CD14-positive monocyte (primary cell): ENCODE results near the gene SFMBT2. TPM values are rescaled to one million over a fixed set of nuclear protein-coding genes. Genes with fewer than 3 reads are reported as not detected.

Source experiments
- DNase-seq, 3 donors: peaks; one replicate each; pipeline ENCODE4 v3.0.0-alpha.2; 2011 to 2022
- H2AFZ ChIP-seq: 2 replicates; pipeline ENCODE4 v1.6.0; 2012; ENCODE audit warnings: mild to moderate bottlenecking, low read depth, low read length, inconsistent platforms; ENCODE audit not compliant: insufficient read depth, poor library complexity, severe bottlenecking
- H3K27ac ChIP-seq, 2 donors: 1 replicate in 1 of 2; 2 replicates in 1 of 2; pipeline ENCODE4 v1.5.1; 2012 to 2013; ENCODE audit warnings: low read length in 2 of 2, control low read depth in 1 of 2, inconsistent platforms in 1 of 2, low read depth in 1 of 2, mild to moderate bottlenecking in 1 of 2
- H3K27me3 ChIP-seq, 2 donors: one replicate each; pipeline versions ENCODE4 v1.6.0 to v1.6.1; 2011 to 2013; ENCODE audit warnings: low read length in 2 of 2; ENCODE audit not compliant: control insufficient read depth in 2 of 2, insufficient read depth in 2 of 2
- H3K36me3 ChIP-seq, 2 donors: replicated peaks in 1 of 2; 1 replicate in 1 of 2; 2 replicates in 1 of 2; pipeline versions ENCODE4 v1.5.1 to v1.6.1; 2012 to 2013; ENCODE audit warnings: low read length in 2 of 2, control low read depth in 1 of 2, inconsistent platforms in 1 of 2, mild to moderate bottlenecking in 1 of 2; ENCODE audit not compliant: insufficient read depth in 2 of 2, control insufficient read depth in 1 of 2
- H3K4me1 ChIP-seq, 2 donors: 1 replicate in 1 of 2; 2 replicates in 1 of 2; pipeline versions ENCODE4 v1.5.1 to v1.6.1; 2012 to 2013; ENCODE audit warnings: low read length in 2 of 2, control low read depth in 1 of 2, inconsistent platforms in 1 of 2, mild to moderate bottlenecking in 1 of 2, moderate library complexity in 1 of 2; ENCODE audit not compliant: insufficient read depth in 2 of 2, control insufficient read depth in 1 of 2
- H3K4me2 ChIP-seq: replicated peaks from 2 replicates; pipeline ENCODE3; 2012; ENCODE audit warnings: low read length, moderate library complexity, mild to moderate bottlenecking; ENCODE audit not compliant: poor library complexity, severe bottlenecking; ENCODE audit errors: extremely low read depth
- H3K4me3 ChIP-seq, 3 experiments: fragments of 200-600 bp in 1 of 3; sonication (generic) in 1 of 3; replicated peaks in 1 of 3; 1 replicate in 2 of 3; 2 replicates in 1 of 3; pipeline ENCODE4 v1.5.1; 2011 to 2013; ENCODE audit warnings: low read length in 3 of 3, mild to moderate bottlenecking in 3 of 3, control low read depth in 2 of 3, low read depth in 2 of 3, inconsistent platforms in 1 of 3, moderate library complexity in 1 of 3
- H3K79me2 ChIP-seq: 2 replicates; pipeline ENCODE4 v1.6.0; 2012; ENCODE audit warnings: mild to moderate bottlenecking, control low read depth, inconsistent platforms, low read length, moderate library complexity; ENCODE audit not compliant: insufficient read depth
- H3K9ac ChIP-seq: 2 replicates; pipeline ENCODE4 v1.6.0; 2017; ENCODE audit warnings: low read length, mild to moderate bottlenecking; ENCODE audit not compliant: insufficient read depth, poor library complexity, severe bottlenecking
- H3K9me3 ChIP-seq, 2 donors: replicated peaks in 1 of 2; 1 replicate in 1 of 2; 2 replicates in 1 of 2; pipeline versions ENCODE4 v1.5.1 to v1.6.1; 2012 to 2013; ENCODE audit warnings: low read length in 2 of 2, control low read depth in 1 of 2; ENCODE audit not compliant: control insufficient read depth in 1 of 2, insufficient read depth in 1 of 2
- H4K20me1 ChIP-seq: 2 replicates; pipeline ENCODE4 v1.6.0; 2012; ENCODE audit warnings: mild to moderate bottlenecking, low read length, control low read depth, moderate library complexity; ENCODE audit not compliant: insufficient read depth
- H3K27ac Mint-ChIP-seq, 7 donors: one replicate each; pipeline ENCODE4 v1.8.0; 2020; ENCODE audit warnings: mild to moderate bottlenecking in 7 of 7, mixed read lengths in 7 of 7, moderate library complexity in 6 of 7, inconsistent platforms in 2 of 7
- H3K27me3 Mint-ChIP-seq, 3 donors: one replicate each; pipeline ENCODE4 v1.8.0; 2021 to 2022; ENCODE audit warnings: low read depth in 3 of 3, mild to moderate bottlenecking in 3 of 3, mixed read lengths in 3 of 3, moderate library complexity in 3 of 3, inconsistent platforms in 1 of 3
- H3K36me3 Mint-ChIP-seq, 2 donors: one replicate each; pipeline ENCODE4 v1.8.0; 2020; ENCODE audit warnings: mixed read lengths in 2 of 2, inconsistent platforms in 1 of 2, mild to moderate bottlenecking in 1 of 2
- H3K4me1 Mint-ChIP-seq: one replicate; pipeline ENCODE4 v1.8.0; 2020; ENCODE audit warnings: mild to moderate bottlenecking, mixed read lengths
- H3K4me3 Mint-ChIP-seq, 2 donors: one replicate each; pipeline ENCODE4 v1.8.0; 2020; ENCODE audit warnings: mild to moderate bottlenecking in 2 of 2, mixed read lengths in 2 of 2, moderate library complexity in 1 of 2
- H3K9me3 Mint-ChIP-seq, 7 donors: one replicate each; pipeline ENCODE4 v1.8.0; 2020 to 2022; ENCODE audit warnings: mixed read lengths in 7 of 7, mild to moderate bottlenecking in 6 of 7, moderate library complexity in 6 of 7, inconsistent platforms in 2 of 7
- CTCF ChIP-seq: fragments of 200-600 bp; IDR thresholded peaks from one replicate; pipeline ENCODE4 v1.8.0; 2022; ENCODE audit warnings: antibody characterized with exemption, mild to moderate bottlenecking
- WGBS: methylation state at CpG from one replicate; pipeline ENCODE4 v1.1.5; 2013; ENCODE audit warnings: missing lambda C conversion rate; ENCODE audit not compliant: insufficient coverage; 5-methylcytosine and 5-hydroxymethylcytosine counted together
- intact Hi-C, 2 donors: fragments of 100-400 bp; cut with micrococcal nuclease; formaldehyde crosslinking; loops; one replicate each; pipeline versions ENCODE4 v1.15.0 to v1.15.1; 2023
- polyA plus RNA-seq, 3 donors: library from polyadenylated mRNA; depleted of rRNA in 1 of 3; unstranded in 2 of 3; stranded (reverse) in 1 of 3; fragments of 300-500 nt in 2 of 3; fragments of >200 nt in 1 of 3; fragmentation: Illumina TruSeq in 2 of 3; gene quantifications; 1 replicate in 2 of 3; 2 replicates in 1 of 3; pipeline ENCODE4 v1.2.3, GENCODE V29; 2012 to 2021

SFMBT2 gene
- polyA plus RNA-seq, 3 donors, result 0.53 to 10.9 (median 1.6) TPM

GRCh38 chr10:7385114-7385513 is 25.7 kb downstream of the SFMBT2 start:
- H3K79me2 ChIP-seq, result peaks cover 79% of the 10 kb centered on the region
- H3K9me3 ChIP-seq, result no peaks in the 10 kb centered on the region
- H3K4me3 ChIP-seq, result no peak overlapping the region
- no peak for DNase-seq
- peaks cover 12 to 16% of the 10 kb centered on the region in 2 donors for H3K36me3 ChIP-seq
- WGBS, result 80% methylated on average over 2 of the region's 7 CpGs
- Mint-ChIP-seq H3K27ac (peak overlapping the region in 2 of 7 donors; percentile 31 to 59), H3K36me3 (peaks cover 17 to 21% of the 10 kb centered on the region in 2 donors), H3K4me1 (peaks cover 18% of the 10 kb centered on the region), H3K4me3 (no peak overlapping the region), H3K27me3 (no peaks in the 10 kb centered on the region), H3K9me3 (no peaks in the 10 kb centered on the region)
- no peaks in the 10 kb centered on the region for H3K27me3 ChIP-seq
- peaks cover 18% of the 10 kb centered on the region for H4K20me1 ChIP-seq
- no peak overlapping the region for H3K9ac ChIP-seq
- H3K4me1 ChIP-seq, result no peaks in the 10 kb centered on the region
- no peak overlapping the region for H3K4me2 ChIP-seq
- no peak overlapping the region for H3K27ac ChIP-seq
- H2AFZ ChIP-seq, result no peak overlapping the region
- no peak for TF ChIP-seq CTCF
- intact Hi-C loops, result no loop called here

GRCh38 chr10:7383442-7383841 is 27.4 kb downstream of the SFMBT2 start:
- H3K4me3 Mint-ChIP-seq, result no peak overlapping the region
- peaks cover 8% of the 10 kb centered on the region for H3K4me1 Mint-ChIP-seq

More at GRCh38 chr10:7383442-7383841, 27.4 kb downstream of the SFMBT2 start:
- Histone ChIP-seq H2AFZ (no peak overlapping the region), H3K9me3 (no peaks in the 10 kb centered on the region), H3K36me3 (peaks cover 14 to 33% of the 10 kb centered on the region in 2 donors), H4K20me1 (peaks cover 14% of the 10 kb centered on the region), H3K4me3 (no peak overlapping the region), H3K27me3 (no peaks in the 10 kb centered on the region), H3K9ac (no peak overlapping the region), H3K4me2 (no peak overlapping the region), H3K27ac (no peak overlapping the region), H3K79me2 (peaks cover 62% of the 10 kb centered on the region), H3K4me1 (no peaks in the 10 kb centered on the region)
- DNase-seq, result no peak
- 92% methylated on average over 4 of the region's 7 CpGs for WGBS
- no peak for TF ChIP-seq CTCF
- H3K27me3 Mint-ChIP-seq, result no peaks in the 10 kb centered on the region
- H3K9me3 Mint-ChIP-seq, result no peaks in the 10 kb centered on the region
- H3K27ac Mint-ChIP-seq, result no peak overlapping the region
- H3K36me3 Mint-ChIP-seq, result peaks cover 23 to 34% of the 10 kb centered on the region in 2 donors
- intact Hi-C loops, result no loop called here
